ENCODE results near the gene FAM53C.

- TF ChIP-seq, protein P1, sequence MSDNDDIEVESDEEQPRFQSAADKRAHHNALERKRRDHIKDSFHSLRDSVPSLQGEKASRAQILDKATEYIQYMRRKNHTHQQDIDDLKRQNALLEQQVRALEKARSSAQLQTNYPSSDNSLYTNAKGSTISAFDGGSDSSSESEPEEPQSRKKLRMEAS (IDR thresholded peaks at IDR 0.05; ENCODE audit: insufficient read depth, insufficient read length): no peak
- TF ChIP-seq, protein P2, sequence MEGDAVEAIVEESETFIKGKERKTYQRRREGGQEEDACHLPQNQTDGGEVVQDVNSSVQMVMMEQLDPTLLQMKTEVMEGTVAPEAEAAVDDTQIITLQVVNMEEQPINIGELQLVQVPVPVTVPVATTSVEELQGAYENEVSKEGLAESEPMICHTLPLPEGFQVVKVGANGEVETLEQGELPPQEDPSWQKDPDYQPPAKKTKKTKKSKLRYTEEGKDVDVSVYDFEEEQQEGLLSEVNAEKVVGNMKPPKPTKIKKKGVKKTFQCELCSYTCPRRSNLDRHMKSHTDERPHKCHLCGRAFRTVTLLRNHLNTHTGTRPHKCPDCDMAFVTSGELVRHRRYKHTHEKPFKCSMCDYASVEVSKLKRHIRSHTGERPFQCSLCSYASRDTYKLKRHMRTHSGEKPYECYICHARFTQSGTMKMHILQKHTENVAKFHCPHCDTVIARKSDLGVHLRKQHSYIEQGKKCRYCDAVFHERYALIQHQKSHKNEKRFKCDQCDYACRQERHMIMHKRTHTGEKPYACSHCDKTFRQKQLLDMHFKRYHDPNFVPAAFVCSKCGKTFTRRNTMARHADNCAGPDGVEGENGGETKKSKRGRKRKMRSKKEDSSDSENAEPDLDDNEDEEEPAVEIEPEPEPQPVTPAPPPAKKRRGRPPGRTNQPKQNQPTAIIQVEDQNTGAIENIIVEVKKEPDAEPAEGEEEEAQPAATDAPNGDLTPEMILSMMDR (IDR thresholded peaks at IDR 0.05; ENCODE audit: extremely low read depth in 1 of 2, insufficient read depth in 1 of 2, low read depth in 1 of 2, low read length in 2 of 2): no peak
These were observed 13.0 kb downstream of the FAM53C start for GRCh38 chr5:138351056-138351455.
